Measurements from ENCODE around the gene ZNRF1.

DNA sequence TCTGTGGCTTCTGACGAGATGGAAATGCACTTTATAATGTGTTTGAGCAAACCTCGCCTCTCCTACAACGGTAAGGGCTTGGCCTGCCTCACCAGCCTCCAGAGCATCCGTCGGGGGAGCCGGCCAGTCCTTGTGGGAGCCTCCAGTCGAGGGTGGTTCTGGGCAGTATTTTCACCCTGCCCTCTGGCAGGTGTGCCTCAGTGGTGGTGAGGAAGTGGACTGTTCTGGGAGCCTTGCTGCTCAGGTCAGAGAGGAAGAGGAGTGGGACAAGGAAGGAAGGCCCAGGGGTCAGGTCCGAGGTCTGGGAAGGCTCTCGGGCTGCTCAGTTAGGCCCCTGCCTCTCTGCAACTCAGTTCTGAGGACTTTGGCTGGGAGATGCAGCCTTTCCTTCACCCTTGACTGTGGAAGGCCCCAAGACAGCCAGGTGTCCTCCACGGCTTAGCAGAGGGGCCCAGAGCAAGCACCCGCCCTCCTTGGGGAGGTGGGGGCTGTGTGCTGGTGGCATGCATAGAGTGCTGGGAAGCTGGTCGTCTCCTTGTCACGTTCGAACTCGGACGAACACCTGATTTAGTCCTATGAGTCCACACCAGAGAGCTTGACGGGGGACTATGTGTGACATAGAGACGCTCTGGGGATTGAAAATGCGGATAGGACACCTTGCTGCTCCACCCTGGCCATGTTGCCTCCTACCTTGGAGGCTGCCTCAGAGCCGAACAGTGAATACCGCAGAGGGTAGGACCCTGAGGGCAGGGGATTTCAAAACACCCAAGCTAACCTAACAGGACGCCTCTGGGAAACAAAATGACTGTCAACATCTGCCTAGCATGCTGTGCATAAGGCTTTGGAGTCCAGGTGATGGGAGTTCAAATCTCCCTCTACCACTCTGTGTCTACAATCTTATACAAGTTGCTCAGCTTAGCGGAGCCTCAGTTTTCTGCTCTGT lies 95.0 kb downstream of the ZNRF1 start:
- no peak for TF ChIP-seq CTCF (IDR thresholded peaks at IDR 0.05)
- TF ChIP-seq POLR2AphosphoS5 (IDR thresholded peaks at IDR 0.05): no peak
